ENCODE results near the gene OR9G1.

DNA sequence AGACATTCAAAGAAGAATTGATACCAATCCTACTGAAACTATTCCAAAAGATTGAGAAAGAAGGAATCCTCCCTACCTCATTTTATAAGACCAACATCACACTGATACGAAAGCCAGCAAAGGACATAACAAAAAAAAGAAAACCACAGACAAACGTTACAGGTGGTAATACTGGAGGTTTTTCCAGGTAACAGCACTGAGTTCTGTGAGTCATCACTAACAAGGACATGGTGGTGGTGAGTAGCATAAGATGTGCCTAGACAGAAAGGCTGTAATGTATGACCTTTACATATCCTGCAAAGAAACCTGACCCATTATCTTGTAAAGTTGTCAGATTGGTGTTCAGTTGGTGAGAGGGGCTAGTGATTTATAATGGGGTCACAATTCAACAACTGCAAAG lies 15.3 kb downstream of the OR9G1 start:
- no peak for TF ChIP-seq ZNF274 (IDR thresholded peaks at IDR 0.05; ENCODE audit: low read depth, low read length)
- no peak for TF ChIP-seq YY1 (IDR thresholded peaks at IDR 0.05; ENCODE audit: insufficient read depth, insufficient read length)

Data from NT2/D1 (cell line).